ENCODE measurements around the gene SLC39A9.

The SLC39A9 gene

GRCh38 chr14:69398818-69399210 lies 322 bp downstream of the SLC39A9 start:
- ATAC-seq: no peak
- TF ChIP-seq ZC3H10 (CRISPR knock-in tag; IDR thresholded peaks at IDR 0.05): no peak
- no peak for TF ChIP-seq TSHZ2 (CRISPR knock-in tag; IDR thresholded peaks at IDR 0.05)

- ATAC-seq: no peak
- TF ChIP-seq ESRRG (CRISPR knock-in tag; IDR thresholded peaks at IDR 0.05) (no peak), TOX (CRISPR knock-in tag; IDR thresholded peaks at IDR 0.05; ENCODE audit: borderline replicate concordance) (no peak), TCF4 (CRISPR knock-in tag; IDR thresholded peaks at IDR 0.05; ENCODE audit: borderline replicate concordance) (no peak), CREB5 (CRISPR knock-in tag; IDR thresholded peaks at IDR 0.05; ENCODE audit: low read depth) (no peak)
Measured at GRCh38 chr14:69399750-69400149, 1.3 kb downstream of the SLC39A9 start.

- no peak for TF ChIP-seq SNAI2 (CRISPR knock-in tag; IDR thresholded peaks at IDR 0.05)
- no peak for TF ChIP-seq BACH2 (CRISPR knock-in tag; IDR thresholded peaks at IDR 0.05; ENCODE audit: borderline replicate concordance)
- TF ChIP-seq TOX (CRISPR knock-in tag; IDR thresholded peaks at IDR 0.05; ENCODE audit: borderline replicate concordance): no peak
- TF ChIP-seq TCF4 (CRISPR knock-in tag; IDR thresholded peaks at IDR 0.05; ENCODE audit: borderline replicate concordance): no peak
- no peak for TF ChIP-seq ZFP3 (CRISPR knock-in tag; IDR thresholded peaks at IDR 0.05)
Measured at GRCh38 chr14:69400154-69400553, 1.7 kb downstream of the SLC39A9 start.

GRCh38 chr14:69401841-69402240 lies 3.3 kb downstream of the SLC39A9 start:
- ATAC-seq: no peak
- TF ChIP-seq TOX (CRISPR knock-in tag; IDR thresholded peaks at IDR 0.05; ENCODE audit: borderline replicate concordance) (no peak), ESRRG (CRISPR knock-in tag; IDR thresholded peaks at IDR 0.05) (no peak)
- TF ChIP-seq, protein P1, sequence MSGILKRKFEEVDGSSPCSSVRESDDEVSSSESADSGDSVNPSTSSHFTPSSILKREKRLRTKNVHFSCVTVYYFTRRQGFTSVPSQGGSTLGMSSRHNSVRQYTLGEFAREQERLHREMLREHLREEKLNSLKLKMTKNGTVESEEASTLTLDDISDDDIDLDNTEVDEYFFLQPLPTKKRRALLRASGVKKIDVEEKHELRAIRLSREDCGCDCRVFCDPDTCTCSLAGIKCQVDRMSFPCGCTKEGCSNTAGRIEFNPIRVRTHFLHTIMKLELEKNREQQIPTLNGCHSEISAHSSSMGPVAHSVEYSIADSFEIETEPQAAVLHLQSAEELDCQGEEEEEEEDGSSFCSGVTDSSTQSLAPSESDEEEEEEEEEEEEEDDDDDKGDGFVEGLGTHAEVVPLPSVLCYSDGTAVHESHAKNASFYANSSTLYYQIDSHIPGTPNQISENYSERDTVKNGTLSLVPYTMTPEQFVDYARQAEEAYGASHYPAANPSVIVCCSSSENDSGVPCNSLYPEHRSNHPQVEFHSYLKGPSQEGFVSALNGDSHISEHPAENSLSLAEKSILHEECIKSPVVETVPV (CRISPR knock-in tag; IDR thresholded peaks at IDR 0.05): no peak

More at GRCh38 chr14:69400154-69400553, 1.7 kb downstream of the SLC39A9 start:
- no peak for ATAC-seq

GRCh38 chr14:69404478-69404877 lies 6.0 kb downstream of the SLC39A9 start:
- TF ChIP-seq OSR1 (CRISPR knock-in tag; IDR thresholded peaks at IDR 0.05): no peak
- TF ChIP-seq ISL1 (CRISPR knock-in tag; IDR thresholded peaks at IDR 0.05): no peak
- no peak for TF ChIP-seq PATZ1 (CRISPR knock-in tag; IDR thresholded peaks at IDR 0.05; ENCODE audit: borderline replicate concordance)
- no peak for ATAC-seq

- no peak for ATAC-seq
- TF ChIP-seq POU6F1 (CRISPR knock-in tag; IDR thresholded peaks at IDR 0.05; ENCODE audit: borderline replicate concordance, low read depth) (no peak), ZFP3 (CRISPR knock-in tag; IDR thresholded peaks at IDR 0.05) (no peak), ZNF70 (CRISPR knock-in tag; IDR thresholded peaks at IDR 0.05) (no peak), GLIS3 (CRISPR knock-in tag; IDR thresholded peaks at IDR 0.05) (no peak), SNAI2 (CRISPR knock-in tag; IDR thresholded peaks at IDR 0.05) (no peak), TSHZ2 (CRISPR knock-in tag; IDR thresholded peaks at IDR 0.05) (no peak), PATZ1 (CRISPR knock-in tag; IDR thresholded peaks at IDR 0.05; ENCODE audit: borderline replicate concordance) (no peak), BACH2 (CRISPR knock-in tag; IDR thresholded peaks at IDR 0.05; ENCODE audit: borderline replicate concordance) (no peak), ARNTL (CRISPR knock-in tag; IDR thresholded peaks at IDR 0.05; ENCODE audit: borderline replicate concordance, low read depth) (no peak), TOX (CRISPR knock-in tag; IDR thresholded peaks at IDR 0.05; ENCODE audit: borderline replicate concordance) (no peak), PPARA (CRISPR knock-in tag; IDR thresholded peaks at IDR 0.05; ENCODE audit: borderline replicate concordance) (no peak)
Measured at GRCh38 chr14:69404883-69405282, 6.4 kb downstream of the SLC39A9 start.

All from SK-N-SH treated with all-trans-retinoic acid at 6 μM for 48 hours (cell line).